Right hindlimb (tissue), 1 donor: ENCODE results near the gene WASF2.
"Not testable (repeated sequence)": the region's sequence is repeated elsewhere in the genome, so short reads cannot be mapped to it uniquely, and the experiment has no call there.

Experiments
- DNase-seq: peaks from one replicate; pipeline ENCODE4 v3.0.0-alpha.2; 2018

WASF2 gene

GRCh38 chr1:27414091-27414490, 75.9 kb downstream of the WASF2 start:
- no peak for DNase-seq

GRCh38 chr1:27413004-27413403, 77.0 kb downstream of the WASF2 start:
- no peak for DNase-seq

GRCh38 chr1:27412502-27412901, 77.5 kb downstream of the WASF2 start:
- no peak for DNase-seq

GRCh38 chr1:27410709-27411108, 79.3 kb downstream of the WASF2 start:
- no peak for DNase-seq

GRCh38 chr1:27409669-27410068, 80.3 kb downstream of the WASF2 start:
- DNase-seq: no peak

GRCh38 chr1:27408151-27408550, 81.8 kb downstream of the WASF2 start:
- DNase-seq: no peak

GRCh38 chr1:27406791-27407190, 83.2 kb downstream of the WASF2 start:
- DNase-seq: not testable (repeated sequence)

- DNase-seq: no peak
Measured at GRCh38 chr1:27406362-27406680, 83.6 kb downstream of the WASF2 start.

- DNase-seq: not testable (repeated sequence)
Measured at GRCh38 chr1:27405598-27406361, 84.2 kb downstream of the WASF2 start.

- peak; percentile 70 for DNase-seq
Measured at GRCh38 chr1:27405074-27405473, 84.9 kb downstream of the WASF2 start.

GRCh38 chr1:27403931-27404330, 86.0 kb downstream of the WASF2 start:
- DNase-seq: no peak

GRCh38 chr1:27403065-27403726, 86.8 kb downstream of the WASF2 start:
- DNase-seq: peak; percentile 92

- DNase-seq: peak; percentile 77
Measured at GRCh38 chr1:27402349-27402754, 87.6 kb downstream of the WASF2 start.

- DNase-seq: no peak
Measured at GRCh38 chr1:27400963-27401341, 89.0 kb downstream of the WASF2 start.

- DNase-seq: no peak
Measured at GRCh38 chr1:27400082-27400962, 89.6 kb downstream of the WASF2 start.

GRCh38 chr1:27399251-27400025, 90.5 kb downstream of the WASF2 start:
- DNase-seq: no peak

GRCh38 chr1:27398405-27399149, 91.4 kb downstream of the WASF2 start:
- DNase-seq: no peak

- DNase-seq: no peak
Measured at GRCh38 chr1:27397749-27398148, 92.2 kb downstream of the WASF2 start.

- DNase-seq: no peak
Measured at GRCh38 chr1:27397110-27397509, 92.9 kb downstream of the WASF2 start.

- DNase-seq: peak; percentile 84
Measured at GRCh38 chr1:27395441-27396195, 94.3 kb downstream of the WASF2 start.

GRCh38 chr1:27394925-27395324, 95.0 kb downstream of the WASF2 start:
- DNase-seq: no peak
